PC-3 (cell line): Measurements from ENCODE around the gene TINAGL1.

Source experiments
- EZH2phosphoT487 ChIP-seq: fragments of 300-600 bp; sonication (generic); IDR thresholded peaks from 2 replicates; pipeline ENCODE4 v1.6.1; 2018; ENCODE audit warnings: mild to moderate bottlenecking, antibody characterized with exemption, low read length, borderline replicate concordance
- TF ChIP-seq, protein P1 (sequence below): fragments of 300-600 bp; sonication (generic); conservative IDR thresholded peaks from 2 replicates; pipeline ENCODE4 v1.5.1; 2017; ENCODE audit warnings: antibody characterized with exemption, low read depth, mild to moderate bottlenecking, low read length

DNA sequence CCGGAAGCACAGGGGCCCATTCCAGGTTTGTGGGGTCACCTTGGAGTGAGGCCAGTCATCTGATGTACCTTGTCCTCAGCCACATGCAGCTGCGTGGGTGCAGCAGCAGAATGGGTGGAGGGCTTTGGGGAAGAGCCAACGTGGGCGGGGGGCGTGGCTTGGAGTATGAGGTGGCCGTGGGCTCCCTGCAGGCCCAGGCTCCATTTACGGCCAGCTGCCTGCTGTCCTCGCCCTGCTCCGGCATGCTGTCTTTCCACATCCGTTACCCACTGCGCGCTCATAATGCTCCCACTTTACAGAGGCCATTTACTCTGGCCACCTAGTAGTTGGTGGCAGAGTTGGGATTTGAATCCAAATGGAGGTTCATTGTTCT is 27.8 kb upstream of the TINAGL1 start:
- TF ChIP-seq EZH2phosphoT487, result no peak
- TF ChIP-seq, protein P1, sequence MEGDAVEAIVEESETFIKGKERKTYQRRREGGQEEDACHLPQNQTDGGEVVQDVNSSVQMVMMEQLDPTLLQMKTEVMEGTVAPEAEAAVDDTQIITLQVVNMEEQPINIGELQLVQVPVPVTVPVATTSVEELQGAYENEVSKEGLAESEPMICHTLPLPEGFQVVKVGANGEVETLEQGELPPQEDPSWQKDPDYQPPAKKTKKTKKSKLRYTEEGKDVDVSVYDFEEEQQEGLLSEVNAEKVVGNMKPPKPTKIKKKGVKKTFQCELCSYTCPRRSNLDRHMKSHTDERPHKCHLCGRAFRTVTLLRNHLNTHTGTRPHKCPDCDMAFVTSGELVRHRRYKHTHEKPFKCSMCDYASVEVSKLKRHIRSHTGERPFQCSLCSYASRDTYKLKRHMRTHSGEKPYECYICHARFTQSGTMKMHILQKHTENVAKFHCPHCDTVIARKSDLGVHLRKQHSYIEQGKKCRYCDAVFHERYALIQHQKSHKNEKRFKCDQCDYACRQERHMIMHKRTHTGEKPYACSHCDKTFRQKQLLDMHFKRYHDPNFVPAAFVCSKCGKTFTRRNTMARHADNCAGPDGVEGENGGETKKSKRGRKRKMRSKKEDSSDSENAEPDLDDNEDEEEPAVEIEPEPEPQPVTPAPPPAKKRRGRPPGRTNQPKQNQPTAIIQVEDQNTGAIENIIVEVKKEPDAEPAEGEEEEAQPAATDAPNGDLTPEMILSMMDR, result no peak
